ENCODE measurements around the gene HUWE1.

- TF ChIP-seq CTCF (IDR thresholded peaks at IDR 0.05) (no peak), POLR2A (IDR thresholded peaks at IDR 0.05) (no peak), EP300 (IDR thresholded peaks at IDR 0.05) (no peak), POLR2AphosphoS5 (IDR thresholded peaks at IDR 0.05) (no peak)
Measured at GRCh38 chrX:53711436-53711835, 24.9 kb upstream of the HUWE1 start.

Data from upper lobe of left lung (tissue), 4 donors.